ENCODE data around the gene TEN1.

DNA sequence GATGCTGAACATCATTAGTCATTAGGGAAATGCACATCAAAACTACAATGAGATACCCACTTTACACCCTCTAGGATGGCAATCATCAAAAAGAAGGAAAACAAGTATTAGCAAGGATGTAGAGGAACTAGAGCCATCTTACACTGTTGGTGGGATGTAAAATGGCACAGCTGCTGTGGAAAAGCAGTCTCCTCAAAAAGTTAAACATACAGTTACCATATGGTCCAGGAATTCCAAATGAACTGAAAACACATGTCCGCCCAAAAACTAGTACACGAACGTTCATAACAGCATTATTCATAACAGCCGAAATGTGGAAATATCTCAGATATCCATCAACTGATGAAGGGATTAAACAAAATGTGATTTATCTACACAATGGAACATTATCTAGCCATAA, 45.2 kb upstream of the TEN1 start:
- TF ChIP-seq GATA2 (IDR thresholded peaks at IDR 0.05; ENCODE audit: low read depth, low read length), result no peak
- TF ChIP-seq GATA3 (IDR thresholded peaks at IDR 0.05; ENCODE audit: low read depth, low read length), result no peak

Measured in SH-SY5Y (cell line).